HG02642 (cell line): ENCODE data around the gene IGLL5.
A peak's percentile ranks its signal among the peaks of the same experiment; 100 is the strongest.

Source experiments
- ATAC-seq: cut with Tn5 transposase; IDR thresholded peaks from one replicate; pipeline ENCODE4 v1.9.1; 2021; ENCODE audit warnings: mild to moderate bottlenecking; ENCODE audit not compliant: unreplicated experiment, poor library complexity

The IGLL5 gene

GRCh38 chr22:22883090-22883727, 4.4 kb upstream of the IGLL5 start:
- no peak for ATAC-seq

DNA sequence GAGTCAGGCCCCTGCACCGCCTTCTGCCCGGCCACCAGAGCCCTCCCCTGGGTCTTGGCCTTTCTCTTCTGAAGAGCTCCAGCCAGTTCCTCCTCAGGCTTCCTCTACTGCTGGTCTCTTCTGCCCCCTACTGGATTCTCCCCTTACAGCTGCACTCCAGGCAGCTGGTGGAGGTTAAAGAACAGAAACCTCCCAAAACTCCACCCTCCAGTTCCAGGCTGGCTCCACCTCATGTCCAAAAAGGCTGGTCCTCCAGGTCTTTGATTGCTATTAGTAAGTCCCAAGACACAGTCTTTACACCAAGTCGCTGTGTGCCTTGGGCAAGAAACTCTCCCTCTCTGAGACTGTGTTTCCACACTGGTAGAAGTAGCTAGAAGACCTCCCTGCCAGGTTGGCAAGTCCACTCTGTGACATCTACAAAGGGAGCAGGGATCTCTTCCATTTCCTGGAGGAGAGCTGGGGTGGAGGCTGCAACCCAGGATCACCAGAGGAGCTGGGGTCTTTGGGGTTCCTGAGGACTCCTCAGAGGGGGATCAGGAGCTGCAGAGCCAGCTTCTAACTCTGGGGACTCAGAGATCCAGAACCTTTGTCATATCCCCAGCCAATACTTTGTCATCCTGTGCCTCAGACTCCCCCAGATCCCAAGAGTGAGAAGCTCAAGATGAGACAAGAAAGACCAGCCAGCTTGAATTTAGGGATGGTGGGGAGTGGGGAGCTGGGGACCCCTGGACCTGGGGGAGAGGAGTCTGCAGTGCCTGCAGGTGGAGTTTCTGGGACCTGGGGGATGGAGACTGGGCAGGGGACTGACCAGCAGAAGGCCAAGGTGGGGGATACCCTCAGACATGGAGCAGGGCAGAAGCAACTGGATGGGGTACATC, 3.4 kb upstream of the IGLL5 start:
- peak; percentile 41 for ATAC-seq

- peak; percentile 62 for ATAC-seq
These were observed 2.5 kb upstream of the IGLL5 start for GRCh38 chr22:22884888-22885840.

- no peak for ATAC-seq
These were observed 1.1 kb upstream of the IGLL5 start for GRCh38 chr22:22886546-22886945.

DNA sequence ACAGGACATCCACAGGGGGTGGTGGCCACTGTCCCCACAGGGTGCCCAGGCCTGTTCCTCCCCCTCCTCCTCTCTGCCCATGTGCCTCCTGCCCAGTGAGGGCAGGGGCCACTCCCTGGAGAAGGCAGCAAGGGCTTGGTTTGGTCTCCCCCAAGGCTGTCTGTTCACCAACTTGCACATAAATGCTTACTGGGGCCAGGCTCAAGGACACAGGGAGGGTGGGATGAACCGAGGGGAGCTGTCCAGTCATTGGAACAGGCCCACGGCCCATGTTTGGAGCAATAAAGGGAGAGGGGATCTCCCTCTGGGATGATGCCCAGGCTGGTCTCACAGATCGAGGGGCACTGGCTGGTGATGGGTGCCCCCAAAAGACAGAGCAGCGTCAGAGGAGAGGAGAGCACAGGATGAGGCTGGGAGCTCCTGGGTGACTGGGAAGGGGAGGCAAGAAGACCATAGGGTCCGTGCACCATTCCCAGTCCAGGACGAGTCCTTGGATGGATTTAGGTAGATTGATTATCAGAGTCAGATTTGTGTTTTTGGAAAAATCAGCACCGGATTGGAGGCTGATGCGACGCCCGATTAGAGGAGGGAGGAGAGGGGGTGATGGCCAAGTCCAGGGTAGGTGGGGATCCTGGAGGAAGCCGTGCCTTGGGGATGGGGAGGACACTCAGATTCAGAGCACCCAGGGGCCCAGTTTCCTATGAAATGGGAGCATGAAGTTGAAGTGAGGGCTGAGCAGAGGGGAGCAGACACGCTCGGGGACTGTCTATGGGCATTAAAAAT, 1.1 kb downstream of the IGLL5 start:
- ATAC-seq, result no peak

- ATAC-seq, result no peak
These were observed 2.5 kb downstream of the IGLL5 start for GRCh38 chr22:22890085-22890484.

GRCh38 chr22:22891139-22891621, 3.6 kb downstream of the IGLL5 start:
- ATAC-seq, result no peak

DNA sequence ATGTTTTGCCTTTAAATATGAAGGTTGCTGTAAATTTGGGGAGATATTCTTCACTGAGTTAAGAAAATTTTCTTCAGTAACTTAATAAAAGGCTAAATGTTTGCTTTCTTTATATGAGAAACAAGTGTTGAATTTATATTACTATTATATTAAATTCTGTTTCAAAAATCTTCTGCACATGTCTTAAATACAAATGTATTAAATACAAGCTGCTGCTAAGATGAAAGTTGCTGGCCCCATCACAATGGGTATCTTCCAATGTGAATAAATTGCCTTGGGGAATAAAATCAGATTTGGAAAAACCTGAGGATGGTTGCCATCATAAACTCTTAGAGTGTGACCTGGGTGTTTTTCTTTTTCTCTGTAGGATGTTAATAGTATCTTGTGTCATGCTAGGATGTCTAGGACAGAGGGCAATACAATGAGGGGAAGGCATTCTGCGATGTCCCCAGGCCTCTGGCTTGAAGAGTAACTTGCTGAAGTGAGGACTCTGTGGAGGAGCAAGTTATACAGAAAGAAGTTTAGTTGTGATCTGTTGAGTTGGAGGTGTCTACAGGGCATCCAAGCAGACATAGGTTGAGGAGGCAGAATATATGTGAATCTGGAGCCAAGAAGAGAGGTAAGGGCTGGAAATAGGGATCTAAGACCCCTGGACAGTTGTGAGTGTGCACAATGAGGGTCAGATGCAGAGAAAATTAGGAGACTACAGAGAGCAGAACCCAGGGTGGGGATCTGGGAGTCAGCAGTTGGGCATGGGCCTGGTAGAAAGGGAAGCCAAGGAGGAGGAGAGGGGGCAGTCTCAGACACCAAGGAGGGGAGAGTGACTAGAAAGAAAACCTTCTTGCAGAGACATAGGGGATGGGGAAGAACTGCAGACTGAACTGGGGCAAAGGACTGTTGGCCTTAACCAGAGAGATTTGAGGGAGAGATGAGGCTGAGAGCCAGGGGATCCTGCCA, 4.8 kb downstream of the IGLL5 start:
- no peak for ATAC-seq

- no peak for ATAC-seq
These were observed 5.6 kb downstream of the IGLL5 start for GRCh38 chr22:22893077-22893805.

DNA sequence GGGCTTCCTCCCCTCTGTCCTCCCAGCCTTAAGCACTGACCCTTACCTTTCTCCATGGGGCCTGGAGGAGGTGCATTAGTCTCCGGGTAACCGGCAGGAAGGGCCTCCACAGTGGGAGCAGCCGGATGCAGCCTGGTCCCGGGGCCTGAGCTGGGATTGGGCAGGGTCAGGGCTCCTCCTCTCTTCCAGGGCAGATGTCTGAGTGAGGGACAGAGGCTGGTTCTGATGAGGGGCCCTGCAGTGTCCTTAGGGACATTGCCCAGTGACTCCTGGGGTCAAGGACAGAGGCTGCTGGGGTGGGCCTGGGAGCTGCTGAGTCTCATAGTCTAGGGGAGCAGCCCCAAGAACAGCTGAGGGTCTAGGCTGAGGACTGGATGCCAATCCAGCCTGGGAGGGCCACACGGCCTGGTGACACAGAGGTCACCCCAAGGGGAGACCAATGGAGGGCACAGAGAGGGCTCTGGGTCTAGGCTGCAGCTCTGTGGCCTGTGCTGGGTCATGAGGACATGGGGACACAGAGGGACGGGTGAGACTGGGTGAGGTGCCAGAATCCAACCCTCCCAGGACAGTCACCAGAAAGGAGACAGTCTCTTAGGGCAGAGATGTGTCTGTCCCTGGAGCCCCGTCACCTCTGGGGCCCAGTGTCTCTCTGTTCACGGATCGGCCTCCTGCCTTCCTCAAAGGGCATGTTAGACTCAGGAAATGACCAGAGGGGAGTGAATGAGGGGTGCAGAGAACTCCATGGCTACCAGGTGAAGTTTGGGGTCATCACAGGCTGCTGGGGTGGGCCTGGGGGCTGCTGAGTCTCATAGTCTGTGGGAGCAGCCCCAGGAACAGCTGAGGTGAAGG, 6.5 kb downstream of the IGLL5 start:
- ATAC-seq, result no peak

- no peak for ATAC-seq
These were observed 7.4 kb downstream of the IGLL5 start for GRCh38 chr22:22894740-22895731.

- no peak for ATAC-seq
These were observed 8.3 kb downstream of the IGLL5 start for GRCh38 chr22:22895776-22896445.

DNA sequence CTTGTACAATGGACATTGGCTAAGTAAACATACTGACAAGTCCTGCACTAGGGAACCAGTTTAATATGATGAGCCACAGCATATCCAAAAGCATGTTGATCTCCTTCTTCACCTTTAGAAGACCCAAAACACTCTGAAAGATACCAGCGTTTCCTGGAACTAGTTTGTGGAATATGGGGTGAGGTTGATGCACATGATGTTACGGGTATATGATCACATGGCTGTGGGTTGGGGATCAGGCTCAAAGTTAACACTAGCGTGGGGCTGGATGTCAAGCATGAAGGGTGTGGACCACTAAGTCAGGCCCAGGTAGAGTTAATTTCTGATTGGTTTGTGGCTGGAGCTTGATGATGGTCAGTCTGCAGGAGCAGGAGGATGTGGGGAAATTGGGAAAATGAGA, 9.0 kb downstream of the IGLL5 start:
- no peak for ATAC-seq

GRCh38 chr22:22897091-22897490, 9.5 kb downstream of the IGLL5 start:
- no peak for ATAC-seq

GRCh38 chr22:22897947-22898346, 10.3 kb downstream of the IGLL5 start:
- ATAC-seq, result no peak
